HepG2 (cell line): ENCODE results near the gene SNRNP200.

Experiments
- MEF2D ChIP-seq: sonication (generic); formaldehyde crosslinking; IDR thresholded peaks from 2 replicates; pipeline ENCODE4 v1.5.1; 2020; ENCODE audit warnings: mild to moderate bottlenecking, missing genetic modification reagents
- PBX3 ChIP-seq: sonication (generic); formaldehyde crosslinking; IDR thresholded peaks from 2 replicates; pipeline ENCODE4 v1.8.1; 2023; ENCODE audit warnings: missing genetic modification reagents, inconsistent platforms, borderline replicate concordance
- ZC3H13 ChIP-seq: sonication (generic); formaldehyde crosslinking; IDR thresholded peaks from 2 replicates; pipeline ENCODE4 v1.8.1; 2023; ENCODE audit warnings: mild to moderate bottlenecking, missing genetic modification reagents, moderate library complexity

- TF ChIP-seq ZC3H13 (no peak), PBX3 (no peak), MEF2D (no peak)
Observed at GRCh38 chr2:96345438-96345837, 40.1 kb upstream of the SNRNP200 start.
